Uterus (tissue), 4 donors: Measurements from ENCODE around the gene PTPRM. TPM values are rescaled to one million over a fixed set of nuclear protein-coding genes. Genes with fewer than 3 reads are reported as not detected.
A peak's percentile ranks its signal among the peaks of the same experiment; 100 is the strongest.

Source experiments
- DNase-seq, 2 donors: peaks; one replicate each; pipeline ENCODE4 v3.0.0-alpha.2; 2019 to 2020
- H3K27ac ChIP-seq, 2 donors: fragments of 200-600 bp; sonication (generic); 1 replicate in 1 of 2; 2 replicates in 1 of 2; pipeline ENCODE4 v1.5.1; 2016 to 2018
- H3K27me3 ChIP-seq, 2 donors: fragments of 200-600 bp; sonication (generic); one replicate each; pipeline ENCODE4 v1.5.1; 2018 to 2019; ENCODE audit warnings: control low read depth in 1 of 2
- H3K36me3 ChIP-seq, 2 donors: fragments of 200-600 bp; sonication (generic); one replicate each; pipeline ENCODE4 v1.5.1; 2019; ENCODE audit warnings: control low read depth in 1 of 2
- H3K4me1 ChIP-seq, 2 donors: fragments of 200-600 bp; sonication (generic); one replicate each; pipeline ENCODE4 v1.5.1; 2018 to 2019; ENCODE audit warnings: control low read depth in 1 of 2
- H3K4me3 ChIP-seq, 2 donors: fragments of 200-600 bp; sonication (generic); 1 replicate in 1 of 2; 2 replicates in 1 of 2; pipeline ENCODE4 v1.5.1; 2018 to 2019; ENCODE audit warnings: mild to moderate bottlenecking in 1 of 2
- H3K9me3 ChIP-seq, 2 donors: fragments of 200-600 bp; sonication (generic); one replicate each; pipeline ENCODE4 v1.5.1; 2019; ENCODE audit warnings: control low read depth in 1 of 2
- CTCF ChIP-seq, 4 experiments: fragments of 200-600 bp in 2 of 4; fragments of 450-650 bp in 2 of 4; sonication (generic) in 2 of 4; IDR thresholded peaks; one replicate each; pipeline ENCODE4 v1.5.1; 2016 to 2019; ENCODE audit warnings: antibody characterized with exemption in 4 of 4, mild to moderate bottlenecking in 2 of 4, moderate library complexity in 1 of 4
- POLR2A ChIP-seq, 2 donors: fragments of 450-650 bp; IDR thresholded peaks; one replicate each; pipeline ENCODE4 v1.6.1; 2016; ENCODE audit warnings: antibody characterized with exemption in 2 of 2, mild to moderate bottlenecking in 1 of 2, moderate library complexity in 1 of 2
- intact Hi-C: fragments of 100-400 bp; cut with DNase I; formaldehyde crosslinking; loops from one replicate; pipeline ENCODE4 v1.15.1; 2023; ENCODE audit warnings: low total_unique reads
- total RNA-seq, 4 donors: library from RNA; depleted of rRNA in 3 of 4; stranded (reverse); fragments of >200 nt in 3 of 4; gene quantifications; one replicate each; pipeline versions ENCODE4 v1.1.0 to v1.2.4, GENCODE V29; 2014 to 2023
- donor health status: DM: yes; HTN: yes; CAD: no.

The PTPRM gene
- total RNA-seq, 4 donors from 2014 or later = 62.0 to 127 (median 85.7) TPM

GRCh38 chr18:7607540-7608173 is 40.5 kb downstream of the PTPRM start:
- Histone ChIP-seq H3K27me3 (no peaks in the 10 kb centered on the region), H3K9me3 (no peaks in the 10 kb centered on the region), H3K36me3 (no peaks in the 10 kb centered on the region), H3K4me3 (no peak overlapping the region), H3K4me1 (no peaks in the 10 kb centered on the region), H3K27ac (peak overlapping the region in 1 of 2 donors; percentile 14)
- intact Hi-C loops = no loop called here
- TF ChIP-seq POLR2A (IDR thresholded peaks at IDR 0.05) = no peak
- no peak for TF ChIP-seq CTCF (IDR thresholded peaks at IDR 0.05)
- no peak for DNase-seq

GRCh38 chr18:7608174-7608550 is 41.0 kb downstream of the PTPRM start:
- Histone ChIP-seq H3K27ac (peak overlapping the region in 1 of 2 donors; percentile 14), H3K4me1 (no peaks in the 10 kb centered on the region), H3K4me3 (no peak overlapping the region), H3K27me3 (no peaks in the 10 kb centered on the region), H3K9me3 (no peaks in the 10 kb centered on the region), H3K36me3 (no peaks in the 10 kb centered on the region)
- TF ChIP-seq POLR2A (IDR thresholded peaks at IDR 0.05) (no peak), CTCF (IDR thresholded peaks at IDR 0.05) (no peak)
- intact Hi-C loops = no loop called here
- no peak for DNase-seq

GRCh38 chr18:7608781-7609201 is 41.7 kb downstream of the PTPRM start:
- no peaks in the 10 kb centered on the region for H3K9me3 ChIP-seq
- H3K36me3 ChIP-seq = no peaks in the 10 kb centered on the region
- no peak for DNase-seq
- H3K27me3 ChIP-seq = no peaks in the 10 kb centered on the region
- intact Hi-C loops = no loop called here
- H3K4me3 ChIP-seq = no peak overlapping the region
- H3K27ac ChIP-seq = peak overlapping the region in 1 of 2 donors; percentile 42
- H3K4me1 ChIP-seq = no peaks in the 10 kb centered on the region
- TF ChIP-seq POLR2A (IDR thresholded peaks at IDR 0.05) (no peak), CTCF (IDR thresholded peaks at IDR 0.05) (no peak)

- DNase-seq = no peak
- TF ChIP-seq CTCF (IDR thresholded peaks at IDR 0.05) (no peak), POLR2A (IDR thresholded peaks at IDR 0.05) (no peak)
- H3K27ac ChIP-seq = no peak overlapping the region
- intact Hi-C loops = no loop called here
- no peaks in the 10 kb centered on the region for H3K4me1 ChIP-seq
- no peaks in the 10 kb centered on the region for H3K9me3 ChIP-seq
- H3K36me3 ChIP-seq = no peaks in the 10 kb centered on the region
- H3K27me3 ChIP-seq = no peaks in the 10 kb centered on the region
- H3K4me3 ChIP-seq = no peak overlapping the region
Measured at GRCh38 chr18:7609617-7610016, 42.5 kb downstream of the PTPRM start.

DNA sequence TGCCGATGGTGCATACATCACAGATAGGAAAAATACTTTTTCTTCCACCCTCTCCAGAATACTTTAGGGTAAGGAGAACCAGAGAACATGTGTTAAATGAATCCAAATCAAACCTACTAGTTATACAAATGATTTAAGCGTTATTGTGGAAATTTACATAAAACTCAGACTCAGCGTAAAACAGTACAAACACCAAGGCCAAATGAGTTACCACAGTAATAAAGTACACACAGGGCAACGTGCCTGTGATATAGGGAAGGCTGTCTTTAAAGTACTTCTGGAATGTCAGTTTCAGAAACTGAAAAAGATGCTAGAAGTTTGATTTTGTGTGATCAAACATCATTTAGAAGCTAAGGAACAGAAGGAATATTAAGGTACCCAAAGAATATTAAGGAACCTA is 46.9 kb downstream of the PTPRM start:
- no peaks in the 10 kb centered on the region for H3K27me3 ChIP-seq
- H3K9me3 ChIP-seq = no peaks in the 10 kb centered on the region
- H3K27ac ChIP-seq = no peak overlapping the region
- no peaks in the 10 kb centered on the region for H3K4me1 ChIP-seq
- H3K36me3 ChIP-seq = no peaks in the 10 kb centered on the region
- DNase-seq = no peak
- TF ChIP-seq POLR2A (IDR thresholded peaks at IDR 0.05) (no peak), CTCF (IDR thresholded peaks at IDR 0.05) (no peak)
- H3K4me3 ChIP-seq = no peak overlapping the region
- intact Hi-C loops = no loop called here
